Transverse colon (tissue), 4 donors: ENCODE results near the gene MAU2. TPM values are rescaled to one million over a fixed set of nuclear protein-coding genes. Genes with fewer than 3 reads are reported as not detected.
A peak's percentile ranks its signal among the peaks of the same experiment; 100 is the strongest.

Source experiments
- DNase-seq: peaks from one replicate; pipeline ENCODE4 v3.0.0-alpha.2; 2019
- H3K27ac ChIP-seq, 4 donors: fragments of 200-600 bp; sonication (generic); 2 replicates each; pipeline ENCODE4 v1.5.1; 2016 to 2018; ENCODE audit warnings: inconsistent platforms in 4 of 4
- H3K27me3 ChIP-seq: fragments of 200-600 bp; sonication (generic); 2 replicates; pipeline ENCODE4 v1.5.1; 2017; ENCODE audit warnings: inconsistent platforms
- H3K36me3 ChIP-seq, 4 donors: fragments of 200-600 bp; sonication (generic); 2 replicates each; pipeline ENCODE4 v1.5.1; 2017 to 2019; ENCODE audit warnings: inconsistent platforms in 4 of 4
- H3K4me1 ChIP-seq, 4 donors: fragments of 200-600 bp; sonication (generic); 2 replicates each; pipeline ENCODE4 v1.5.1; 2017 to 2020; ENCODE audit warnings: inconsistent platforms in 4 of 4
- H3K4me3 ChIP-seq, 4 donors: fragments of 200-600 bp; sonication (generic); 1 replicate in 1 of 4; 2 replicates in 3 of 4; pipeline versions ENCODE4 v1.5.1 to v1.6.1; 2017 to 2019; ENCODE audit warnings: inconsistent platforms in 4 of 4
- H3K9me3 ChIP-seq, 2 donors: fragments of 200-600 bp; sonication (generic); 2 replicates each; pipeline ENCODE4 v1.5.1; 2017 to 2019; ENCODE audit warnings: inconsistent platforms in 2 of 2
- EP300 ChIP-seq: sonication (generic); formaldehyde crosslinking; IDR thresholded peaks from one replicate; pipeline ENCODE4 v1.6.1; 2017; ENCODE audit warnings: antibody characterized with exemption, low read depth
- POLR2A ChIP-seq: fragments of 450-650 bp; IDR thresholded peaks from one replicate; pipeline ENCODE4 v1.6.1; 2016; ENCODE audit warnings: antibody characterized with exemption, mild to moderate bottlenecking, moderate library complexity
- POLR2AphosphoS5 ChIP-seq, 3 donors: sonication (generic); formaldehyde crosslinking; IDR thresholded peaks; one replicate each; pipeline ENCODE4 v1.6.1; 2016; ENCODE audit warnings: antibody characterized with exemption in 3 of 3
- WGBS, 2 donors: methylation state at CpG; one replicate each; pipeline ENCODE4 v1.1.5; 2018; ENCODE audit warnings: low coverage in 1 of 2; 5-methylcytosine and 5-hydroxymethylcytosine counted together
- in situ Hi-C, 4 donors: fragments of 200-750 bp; cut with MboI; loops; one replicate each; pipeline versions ENCODE4 v1.15.0 to v1.15.1; 2017; ENCODE audit warnings: low sequenced_read_pairs in 3 of 4, low pct_ligation_motif_present in 1 of 4, low pct_unique_long_range_greater_than_20kb in 1 of 4
- intact Hi-C: fragments of 100-400 bp; cut with DNase I; formaldehyde crosslinking; loops from one replicate; pipeline ENCODE4 v1.15.1; 2023; ENCODE audit warnings: low total_unique reads
- total RNA-seq, 4 donors: library from RNA; depleted of rRNA; stranded (reverse); fragments of >200 nt; gene quantifications; one replicate each; pipeline ENCODE4 v1.1.0, GENCODE V29; 2016
- TF ChIP-seq, protein P1 (sequence below), 5 experiments: fragments of 200-600 bp in 3 of 5; fragments of 450-650 bp in 2 of 5; sonication (generic) in 3 of 5; IDR thresholded peaks; 1 replicate in 2 of 5; 2 replicates in 3 of 5; pipeline ENCODE4 v1.5.1; 2016 to 2017; ENCODE audit warnings: antibody characterized with exemption in 5 of 5, inconsistent platforms in 3 of 5, mild to moderate bottlenecking in 2 of 5, moderate library complexity in 1 of 5

Gene MAU2
- total RNA-seq, 4 donors from 2014 or later = 59.1 to 214 (median 79.2) TPM

DNA sequence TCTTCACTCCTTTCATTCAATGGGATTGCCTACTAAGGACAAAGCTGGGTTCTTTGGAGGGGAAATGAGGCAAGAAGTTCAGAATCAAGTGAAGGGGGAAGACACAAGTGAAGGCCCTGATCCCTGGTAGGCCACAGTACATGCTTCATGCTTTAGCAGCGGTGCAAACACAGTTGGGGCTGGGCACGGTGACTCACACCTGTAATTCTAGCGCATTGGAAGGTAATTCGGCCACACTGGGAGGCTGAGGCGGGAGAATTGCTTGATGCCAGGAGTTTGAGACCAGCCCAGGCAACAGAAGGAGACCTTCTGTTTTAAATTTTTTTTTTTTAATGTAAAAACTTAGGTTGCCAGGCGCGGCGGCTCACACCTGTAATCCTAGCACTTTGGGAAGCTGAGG lies 61.5 kb downstream of the MAU2 start:
- intact Hi-C loops = no loop called here
- peak overlapping the region; percentile 72 to 81 (median 75) for H3K27ac ChIP-seq
- no peaks in the 10 kb centered on the region for H3K27me3 ChIP-seq
- no peak for TF ChIP-seq POLR2A
- TF ChIP-seq, protein P1, sequence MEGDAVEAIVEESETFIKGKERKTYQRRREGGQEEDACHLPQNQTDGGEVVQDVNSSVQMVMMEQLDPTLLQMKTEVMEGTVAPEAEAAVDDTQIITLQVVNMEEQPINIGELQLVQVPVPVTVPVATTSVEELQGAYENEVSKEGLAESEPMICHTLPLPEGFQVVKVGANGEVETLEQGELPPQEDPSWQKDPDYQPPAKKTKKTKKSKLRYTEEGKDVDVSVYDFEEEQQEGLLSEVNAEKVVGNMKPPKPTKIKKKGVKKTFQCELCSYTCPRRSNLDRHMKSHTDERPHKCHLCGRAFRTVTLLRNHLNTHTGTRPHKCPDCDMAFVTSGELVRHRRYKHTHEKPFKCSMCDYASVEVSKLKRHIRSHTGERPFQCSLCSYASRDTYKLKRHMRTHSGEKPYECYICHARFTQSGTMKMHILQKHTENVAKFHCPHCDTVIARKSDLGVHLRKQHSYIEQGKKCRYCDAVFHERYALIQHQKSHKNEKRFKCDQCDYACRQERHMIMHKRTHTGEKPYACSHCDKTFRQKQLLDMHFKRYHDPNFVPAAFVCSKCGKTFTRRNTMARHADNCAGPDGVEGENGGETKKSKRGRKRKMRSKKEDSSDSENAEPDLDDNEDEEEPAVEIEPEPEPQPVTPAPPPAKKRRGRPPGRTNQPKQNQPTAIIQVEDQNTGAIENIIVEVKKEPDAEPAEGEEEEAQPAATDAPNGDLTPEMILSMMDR (IDR thresholded peaks at IDR 0.05) = no peak
- TF ChIP-seq EP300 = no peak
- TF ChIP-seq POLR2AphosphoS5 (IDR thresholded peaks at IDR 0.05) = no peak
- WGBS, 2 donors = 77 to 83% methylated on average over 8 of the region's 8 CpGs
- H3K4me3 ChIP-seq = no peak overlapping the region
- H3K4me1 ChIP-seq = peaks cover 22 to 87% (median 66%) of the 10 kb centered on the region in 4 donors
- H3K36me3 ChIP-seq = no peaks in the 10 kb centered on the region
- H3K9me3 ChIP-seq = no peaks in the 10 kb centered on the region
- peak; percentile 64 for DNase-seq
- in situ Hi-C loops = no loop called here

DNA sequence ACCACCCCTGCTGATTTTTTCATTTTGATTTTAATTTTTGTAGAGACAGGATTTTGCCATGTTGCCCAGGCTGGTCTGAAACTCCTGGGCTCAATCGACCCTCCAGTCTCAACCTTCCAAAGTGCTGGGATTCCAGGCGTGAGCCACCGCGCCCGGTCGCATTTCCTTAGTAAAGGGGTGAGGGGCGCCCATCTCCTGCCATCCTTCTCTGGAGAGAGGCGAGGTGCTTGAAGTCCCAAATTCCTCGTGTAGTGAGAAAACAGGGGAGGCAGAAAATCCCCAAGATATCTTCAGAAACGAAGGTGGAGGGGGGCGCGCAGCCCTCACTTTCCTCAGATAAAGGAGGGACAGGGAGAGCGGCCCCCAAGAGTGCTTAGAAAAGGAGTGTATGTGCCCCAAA lies 63.9 kb downstream of the MAU2 start:
- Histone ChIP-seq H3K9me3 (no peaks in the 10 kb centered on the region), H3K27me3 (no peaks in the 10 kb centered on the region), H3K4me3 (peak overlapping the region; percentile 39 to 99 (median 64)), H3K36me3 (no peaks in the 10 kb centered on the region), H3K27ac (peak overlapping the region in 3 of 4 donors; percentile 90 to 96 (median 94)), H3K4me1 (peaks cover 17 to 87% (median 58%) of the 10 kb centered on the region in 4 donors)
- 55% methylated on average over 13 of the region's 13 CpGs; no CpG with 5 or more reads in 1 of the 2 donors for WGBS, 2 donors
- no peak for DNase-seq
- TF ChIP-seq, protein P1 (IDR thresholded peaks at IDR 0.05) = no peak
- in situ Hi-C loops (no loop called here), intact Hi-C loops (no loop called here)

DNA sequence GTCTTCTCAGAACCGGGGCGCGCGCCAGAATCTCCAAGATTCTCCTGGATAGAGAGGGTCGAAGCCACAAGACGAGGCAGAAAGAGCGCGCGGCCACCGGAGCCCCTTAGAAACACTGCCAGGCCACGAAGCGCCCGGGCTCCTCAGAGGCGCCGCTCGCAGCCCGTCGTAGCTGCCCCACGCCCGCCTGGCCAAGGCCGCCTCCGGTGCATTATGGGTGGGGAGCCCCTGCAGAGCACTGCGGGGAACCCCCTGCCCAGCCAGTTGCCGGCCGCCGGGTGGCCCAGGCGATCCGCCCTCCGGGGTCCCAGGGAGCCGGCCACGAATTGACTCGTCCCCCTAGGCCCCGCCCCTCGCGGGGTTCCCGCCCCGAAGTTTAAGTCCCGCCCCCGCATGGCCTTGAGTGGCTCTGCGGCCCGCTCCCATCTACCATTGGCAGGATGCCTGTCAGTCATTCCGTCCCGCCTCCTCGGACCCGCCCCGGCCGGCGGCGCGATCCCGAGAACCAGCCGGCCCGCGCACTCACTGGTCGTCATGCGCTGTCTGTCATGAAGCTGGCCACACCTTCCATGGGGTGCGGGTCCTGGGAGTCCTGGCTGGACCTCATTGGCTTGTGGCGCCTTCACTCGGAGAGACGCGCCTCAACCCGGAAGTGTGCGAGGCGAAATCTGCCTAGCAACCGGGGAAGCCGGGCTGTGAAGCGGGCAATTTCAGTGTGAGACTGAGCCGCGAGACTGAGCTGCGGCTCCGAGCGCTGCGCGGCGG lies 64.7 kb downstream of the MAU2 start:
- TF ChIP-seq POLR2AphosphoS5 (IDR thresholded peaks at IDR 0.05) = peak; percentile 59 to 71 (median 69)
- no peak for TF ChIP-seq EP300
- TF ChIP-seq, protein P1 (IDR thresholded peaks at IDR 0.05) = peak in 2 of 5 experiments; percentile 15 to 40
- peak; percentile 80 for TF ChIP-seq POLR2A
- Histone ChIP-seq H3K27ac (peak overlapping the region; percentile 89 to 96 (median 92)), H3K27me3 (no peaks in the 10 kb centered on the region), H3K9me3 (no peaks in the 10 kb centered on the region), H3K4me1 (peaks cover 17 to 79% (median 52%) of the 10 kb centered on the region in 4 donors), H3K4me3 (peak overlapping the region; percentile 44 to 99 (median 83)), H3K36me3 (no peaks in the 10 kb centered on the region)
- in situ Hi-C loops = no loop called here
- intact Hi-C loops = no loop called here
- WGBS, 2 donors = 1% methylated on average over 61 of the region's 75 CpGs; no CpG with 5 or more reads in 1 of the 2 donors
- peak; percentile 100 for DNase-seq

DNA sequence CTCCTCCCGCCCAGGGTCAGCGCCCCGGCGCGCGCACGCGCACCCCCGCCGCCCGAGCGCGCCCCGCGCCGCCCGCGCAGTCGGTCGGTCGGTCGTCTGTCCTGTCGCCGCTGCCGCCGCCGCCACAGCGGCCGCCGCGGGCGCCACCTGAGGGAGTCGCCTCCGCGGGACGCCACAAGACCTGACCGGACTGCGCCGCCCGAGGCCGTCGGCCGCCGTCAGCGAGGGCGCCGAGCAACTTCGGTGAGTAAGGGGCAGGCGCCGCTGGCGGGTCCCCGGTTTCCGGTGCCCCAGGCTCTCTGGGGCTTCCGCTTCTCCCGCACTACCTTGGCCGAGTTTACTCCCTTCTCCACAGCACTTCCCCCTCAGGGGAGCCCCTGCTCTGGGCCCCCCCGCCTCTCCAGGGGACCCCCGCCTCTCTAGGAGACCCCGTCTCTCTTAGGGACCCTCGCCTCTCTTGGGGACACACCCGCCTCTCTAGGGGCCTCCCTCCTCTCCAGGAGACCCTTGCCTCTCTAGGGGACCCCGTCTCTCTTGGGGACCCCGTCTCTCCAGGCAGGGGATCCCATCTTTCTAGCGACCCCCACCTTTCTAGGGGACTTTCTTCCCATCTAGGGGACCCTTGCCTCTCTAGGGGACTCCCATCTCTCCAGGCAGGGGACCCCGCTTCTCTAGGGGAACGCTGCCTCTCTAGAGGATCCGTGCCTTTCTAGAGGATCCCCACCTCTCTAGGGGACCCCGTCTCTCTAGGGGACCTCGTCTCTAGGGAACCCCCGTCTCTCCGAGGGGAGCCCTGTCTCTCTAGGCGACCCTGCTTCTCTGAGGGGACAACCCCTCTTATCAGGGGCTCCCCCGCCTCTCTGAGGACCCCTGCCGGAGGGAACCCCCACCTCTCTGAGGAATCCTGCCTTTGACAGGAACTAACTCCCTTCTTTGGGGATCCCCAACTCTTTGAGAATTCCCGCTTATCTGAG lies 65.6 kb downstream of the MAU2 start:
- Histone ChIP-seq H3K27ac (peak overlapping the region; percentile 89 to 96 (median 92)), H3K9me3 (no peaks in the 10 kb centered on the region), H3K4me1 (peaks cover 12 to 73% (median 46%) of the 10 kb centered on the region in 4 donors), H3K36me3 (no peaks in the 10 kb centered on the region), H3K27me3 (no peaks in the 10 kb centered on the region), H3K4me3 (peak overlapping the region; percentile 81 to 99 (median 91))
- intact Hi-C loops = no loop called here
- TF ChIP-seq POLR2A (no peak), POLR2AphosphoS5 (IDR thresholded peaks at IDR 0.05) (no peak), EP300 (no peak)
- TF ChIP-seq, protein P1 (IDR thresholded peaks at IDR 0.05) = no peak
- WGBS, 2 donors = 2% methylated on average over 24 of the region's 75 CpGs; no CpG with 5 or more reads in 1 of the 2 donors
- in situ Hi-C loops = no loop called here
- DNase-seq = peak; percentile 28
